ENCODE data around the gene PACRG. TPM values are rescaled to one million over a fixed set of nuclear protein-coding genes. Genes with fewer than 3 reads are reported as not detected.

The PACRG gene
- total and polyA plus RNA-seq, 2 of the 13 experiments (the other 11 are each of a cell fraction or from before 2014, with no cell fraction given): 0.13 TPM; not detected in 1

- TF ChIP-seq ZNF646 (CRISPR knock-in tag; IDR thresholded peaks at IDR 0.05) (no peak), IRF2 (CRISPR knock-in tag; IDR thresholded peaks at IDR 0.05) (no peak), ZNF232 (CRISPR knock-in tag; IDR thresholded peaks at IDR 0.05; ENCODE audit: borderline replicate concordance) (no peak), ZNF740 (CRISPR knock-in tag; IDR thresholded peaks at IDR 0.05) (no peak), HCFC1 (IDR thresholded peaks at IDR 0.05; ENCODE audit: low read depth, low read length) (no peak)
These were observed 531.9 kb downstream of the PACRG start (continued) for GRCh38 chr6:163259689-163260088.
